NCI-H2029 (cell line): ENCODE measurements around the gene GRIN3A.

Source experiments
- DNase-seq: peaks from one replicate; lab custom pipeline; 2025; lab: John Stamatoyannopoulos, UW

Gene GRIN3A

DNA sequence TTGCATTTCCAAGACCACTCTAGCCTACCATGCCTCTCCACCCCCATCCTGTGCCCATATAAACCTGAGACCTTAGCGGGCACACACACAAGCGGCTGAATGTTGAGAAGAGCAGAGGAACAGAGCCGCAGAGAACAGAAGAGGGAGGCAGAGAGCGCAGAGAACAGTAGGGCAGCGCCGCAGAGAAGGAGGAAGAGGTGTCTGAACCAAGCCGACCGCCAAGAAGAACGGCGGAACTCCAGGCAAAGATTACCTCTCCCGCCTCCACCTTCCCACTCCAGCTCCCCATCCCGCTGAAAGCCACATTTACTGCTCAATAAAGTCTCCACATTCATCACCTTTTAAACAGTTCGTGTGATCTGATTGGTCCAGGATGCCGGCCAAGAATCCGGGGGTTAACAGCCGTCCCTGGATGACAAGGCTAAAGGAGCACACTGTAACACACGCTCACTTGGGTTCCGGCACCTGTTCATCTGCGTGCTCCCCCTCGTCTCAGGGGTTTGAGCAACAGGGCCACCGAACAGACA, 33.2 kb downstream of the GRIN3A start:
- no peak for DNase-seq

DNA sequence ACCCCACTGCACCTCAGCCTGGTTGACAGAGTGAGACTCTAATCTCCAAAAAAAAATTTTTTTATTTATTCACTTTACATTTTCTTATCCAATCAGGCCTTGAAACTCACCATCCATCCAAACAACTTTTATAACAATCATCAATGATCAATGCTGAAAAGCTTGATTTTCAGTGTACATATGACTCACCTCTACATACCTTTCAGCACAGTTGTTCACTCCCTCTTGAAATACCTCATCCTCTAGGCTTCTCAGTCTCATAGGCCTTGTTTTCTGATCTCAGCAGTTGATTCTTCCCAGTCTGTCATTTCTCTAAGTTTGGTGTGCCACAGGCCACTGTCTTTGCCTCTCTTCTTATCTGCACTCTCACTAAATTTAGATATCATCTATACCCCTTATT, 36.2 kb downstream of the GRIN3A start:
- DNase-seq: no peak

DNA sequence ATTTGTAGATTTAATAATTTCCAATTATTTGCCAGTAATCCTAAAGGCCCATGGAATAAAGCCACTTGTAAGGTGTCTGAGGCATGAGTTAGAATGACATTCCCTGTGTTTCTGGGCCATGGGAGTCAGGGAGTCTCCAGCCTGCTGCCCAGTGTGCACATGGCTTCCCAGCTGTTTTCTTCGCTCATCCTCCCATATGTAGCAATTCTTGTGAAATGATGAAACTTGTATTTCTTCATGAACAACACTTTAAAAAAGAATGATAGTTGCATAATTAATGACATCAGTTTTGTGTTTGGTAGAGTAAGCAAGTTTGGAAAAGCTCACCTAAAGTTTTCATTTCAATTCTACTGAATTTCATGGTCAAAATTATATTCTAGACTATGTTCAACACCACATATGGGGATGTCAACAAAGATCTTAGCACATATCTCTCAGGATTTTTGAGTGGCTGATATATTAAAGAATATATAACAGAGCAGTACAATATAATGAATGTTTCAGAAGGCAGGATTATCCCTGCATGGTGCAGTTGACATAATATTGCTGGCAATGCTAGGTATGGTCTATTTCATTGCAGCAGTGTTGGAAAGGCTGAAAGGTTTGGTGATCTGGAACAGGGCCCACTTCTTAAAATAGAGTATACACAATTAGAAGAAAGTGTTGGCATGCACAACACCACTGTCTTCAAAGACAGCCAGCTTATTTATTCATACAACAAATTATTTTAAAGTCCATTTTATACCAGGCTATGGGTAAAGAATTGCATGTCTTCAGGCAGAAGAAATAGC, 44.7 kb downstream of the GRIN3A start:
- no peak for DNase-seq

- no peak for DNase-seq
Measured at GRCh38 chr9:101691657-101692056, 46.8 kb downstream of the GRIN3A start.

- DNase-seq: no peak
Measured at GRCh38 chr9:101689039-101689438, 49.4 kb downstream of the GRIN3A start.

GRCh38 chr9:101684665-101685064, 53.8 kb downstream of the GRIN3A start:
- no peak for DNase-seq

- DNase-seq: no peak
Measured at GRCh38 chr9:101683236-101683635, 55.2 kb downstream of the GRIN3A start.

DNA sequence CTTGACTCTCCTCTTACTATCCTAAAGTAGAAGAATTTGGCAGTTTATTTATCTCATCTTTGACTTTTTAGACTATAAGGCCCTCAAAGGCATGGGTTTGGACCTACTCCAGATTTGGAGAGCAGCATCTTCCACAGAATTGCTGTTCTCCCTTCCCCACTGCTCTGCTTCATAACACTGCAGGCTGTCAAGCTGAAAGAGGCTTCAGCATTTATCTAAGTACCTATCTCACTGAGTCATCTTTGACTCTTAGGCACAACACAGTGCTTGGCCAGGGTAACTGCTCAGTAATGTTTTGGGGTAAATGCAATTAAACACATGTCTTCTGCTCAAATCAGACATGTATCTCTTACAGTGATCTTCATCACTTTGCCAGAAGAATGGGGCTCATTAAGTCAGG, 60.6 kb downstream of the GRIN3A start:
- no peak for DNase-seq

- no peak for DNase-seq
Measured at GRCh38 chr9:101675341-101675740, 63.1 kb downstream of the GRIN3A start.

- DNase-seq: no peak
Measured at GRCh38 chr9:101674165-101674564, 64.3 kb downstream of the GRIN3A start.

GRCh38 chr9:101673642-101674041, 64.8 kb downstream of the GRIN3A start:
- DNase-seq: no peak

- no peak for DNase-seq
Measured at GRCh38 chr9:101671567-101671966, 66.9 kb downstream of the GRIN3A start.

DNA sequence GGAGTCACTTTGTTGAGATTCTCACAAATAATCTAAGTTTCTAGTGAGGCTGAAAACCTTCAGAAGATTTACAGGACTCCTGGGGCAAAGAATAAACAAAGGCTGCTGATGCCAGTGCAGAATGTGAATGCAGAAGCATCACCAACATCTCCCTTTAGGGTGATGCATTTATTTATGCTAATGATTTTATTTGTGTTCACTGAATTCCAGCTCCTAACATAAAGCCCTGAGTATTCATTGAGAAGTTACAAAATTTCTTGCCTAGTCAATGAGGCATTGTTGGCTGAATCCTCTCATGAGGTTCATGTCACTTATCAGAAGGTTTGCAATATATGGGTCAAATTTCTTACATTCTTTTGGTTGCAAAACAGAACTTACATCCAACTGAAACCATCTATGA, 70.0 kb downstream of the GRIN3A start:
- no peak for DNase-seq

DNA sequence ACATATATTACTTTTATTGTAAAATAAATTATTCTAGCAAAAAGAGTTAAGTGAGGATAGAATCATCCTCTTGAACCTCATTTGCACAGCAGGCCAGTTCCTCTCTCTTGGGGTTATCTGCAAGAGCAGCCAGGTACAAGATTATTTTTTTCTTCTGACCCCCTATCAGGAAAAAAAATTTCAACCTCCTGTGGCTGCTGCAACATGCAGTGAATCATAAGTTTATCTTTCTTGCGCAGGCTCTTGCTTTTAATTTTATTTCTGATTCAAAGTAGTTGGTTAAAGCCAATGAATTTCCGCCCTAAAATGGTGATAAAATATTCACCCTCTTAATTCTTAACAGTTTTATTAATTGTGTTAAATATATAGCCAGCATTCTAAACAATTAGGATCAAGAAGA, 74.0 kb downstream of the GRIN3A start:
- no peak for DNase-seq

DNA sequence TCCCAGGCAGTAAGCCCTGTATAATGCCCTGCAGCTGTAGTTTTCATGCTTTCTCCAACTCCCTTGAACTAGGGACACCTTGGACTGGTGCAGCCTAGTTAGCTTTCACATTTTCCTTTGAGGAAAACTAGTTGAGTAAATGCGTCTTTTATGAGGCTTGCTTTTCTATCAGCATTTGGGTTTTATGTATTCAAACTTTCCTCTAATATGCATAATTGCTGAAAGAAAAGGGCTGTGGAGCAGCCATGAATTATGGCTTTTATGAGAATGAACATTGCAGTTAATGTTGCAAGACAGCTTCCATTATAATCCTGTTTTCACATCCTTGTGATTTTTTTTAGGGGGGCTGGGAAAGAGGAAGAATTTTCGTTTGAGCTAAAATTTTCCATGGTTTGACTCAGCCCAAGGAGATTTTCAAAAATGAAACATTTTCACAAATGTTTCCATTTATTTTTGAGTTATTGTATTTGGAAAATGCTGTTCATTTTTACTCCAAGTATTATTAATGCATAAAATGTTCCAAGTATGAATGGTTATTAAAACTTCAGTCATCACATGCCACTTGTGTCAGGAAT, 85.8 kb downstream of the GRIN3A start:
- no peak for DNase-seq

- DNase-seq: no peak
Measured at GRCh38 chr9:101650142-101650541, 88.3 kb downstream of the GRIN3A start.

DNA sequence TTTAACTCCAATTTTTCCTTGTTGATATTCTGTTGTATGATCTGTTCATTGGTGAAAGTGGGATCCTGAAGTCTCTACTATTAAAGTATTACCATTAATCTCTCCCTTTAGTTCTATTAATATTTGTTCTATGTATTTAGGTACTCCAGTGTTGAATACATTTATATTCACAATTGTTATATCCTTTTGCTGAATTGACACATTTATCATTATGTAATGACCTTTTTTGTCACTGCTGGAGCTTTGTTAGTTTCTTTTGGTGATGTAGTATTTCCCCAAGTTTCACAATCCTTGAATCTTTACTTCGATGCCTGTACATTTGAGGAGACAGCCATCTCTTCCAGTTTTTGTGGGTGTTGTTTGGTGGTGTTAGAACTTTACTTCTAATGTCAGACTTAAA, 90.0 kb downstream of the GRIN3A start:
- no peak for DNase-seq

- no peak for DNase-seq
Measured at GRCh38 chr9:101639785-101640665, 98.4 kb downstream of the GRIN3A start.

GRCh38 chr9:101639311-101639710, 99.1 kb downstream of the GRIN3A start:
- no peak for DNase-seq

DNA sequence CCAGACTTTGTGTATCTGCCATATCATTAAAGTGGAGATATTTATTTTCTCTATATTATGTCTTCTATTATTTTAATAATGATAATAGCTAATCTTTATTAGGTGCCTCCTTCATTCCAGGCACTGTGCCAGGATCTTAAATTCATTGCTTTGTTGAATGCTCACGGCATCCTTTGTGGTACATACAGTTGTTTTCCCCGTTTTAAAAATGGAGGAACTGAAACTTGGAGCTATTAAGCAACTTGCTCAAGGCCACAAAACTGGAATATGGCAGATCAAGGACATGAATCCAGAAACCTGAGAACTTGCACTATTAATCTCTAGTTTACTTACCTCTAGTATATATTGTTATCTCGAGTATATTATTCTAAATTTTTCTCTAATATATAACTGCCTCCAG, 102.2 kb downstream of the GRIN3A start:
- no peak for DNase-seq

DNA sequence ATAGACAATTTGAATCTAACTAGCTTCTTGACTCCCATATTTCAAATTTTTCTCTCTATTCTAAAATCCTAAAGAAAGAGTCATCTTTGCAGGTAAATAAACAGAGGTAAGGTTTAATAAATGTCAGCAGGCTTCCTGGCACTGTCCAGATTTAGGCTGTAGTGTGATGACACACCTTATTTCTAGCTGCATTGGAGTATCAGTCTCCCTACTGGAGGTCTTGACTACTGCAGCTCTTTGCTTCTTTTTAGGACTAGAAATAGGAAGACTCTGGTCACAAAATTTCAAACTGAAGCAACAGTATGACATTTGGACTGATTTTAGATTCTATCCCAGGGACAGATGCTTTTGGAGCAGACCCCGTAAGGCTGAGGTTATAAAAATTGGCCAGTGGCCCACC, 103.0 kb downstream of the GRIN3A start:
- no peak for DNase-seq

- no peak for DNase-seq
Measured at GRCh38 chr9:101634741-101635409, 103.6 kb downstream of the GRIN3A start.
